ENCODE data around the gene CNDP2.

Gene CNDP2

GRCh38 chr18:74528913-74529312, 32.8 kb downstream of the CNDP2 start:
- H3K4me3 ChIP-seq (ENCODE audit: low read depth, low read length): no peak overlapping the region
- DNase-seq (ENCODE audit: low read depth): no peak
- no peak for TF ChIP-seq CTCF (conservative IDR thresholded peaks at IDR 0.05; ENCODE audit: low read depth, low read length)

- no peak for DNase-seq (ENCODE audit: low read depth)
- no peak for TF ChIP-seq CTCF (conservative IDR thresholded peaks at IDR 0.05; ENCODE audit: low read depth, low read length)
These were observed 33.2 kb downstream of the CNDP2 start for GRCh38 chr18:74529378-74529777.

GRCh38 chr18:74529811-74530583, 33.8 kb downstream of the CNDP2 start:
- no peak overlapping the region for H3K4me3 ChIP-seq (ENCODE audit: low read depth, low read length)
- no peak for TF ChIP-seq CTCF (conservative IDR thresholded peaks at IDR 0.05; ENCODE audit: low read depth, low read length)
- no peak for DNase-seq (ENCODE audit: low read depth)

More at GRCh38 chr18:74529378-74529777, 33.2 kb downstream of the CNDP2 start:
- no peak overlapping the region for H3K4me3 ChIP-seq (ENCODE audit: low read depth, low read length)

GRCh38 chr18:74530584-74530862, 34.4 kb downstream of the CNDP2 start:
- no peak for TF ChIP-seq CTCF (conservative IDR thresholded peaks at IDR 0.05; ENCODE audit: low read depth, low read length)
- DNase-seq (ENCODE audit: low read depth): no peak
- H3K4me3 ChIP-seq (ENCODE audit: low read depth, low read length): no peak overlapping the region

GRCh38 chr18:74531043-74531442, 34.9 kb downstream of the CNDP2 start:
- no peak overlapping the region for H3K4me3 ChIP-seq (ENCODE audit: low read depth, low read length)
- no peak for TF ChIP-seq CTCF (conservative IDR thresholded peaks at IDR 0.05; ENCODE audit: low read depth, low read length)
- no peak for DNase-seq (ENCODE audit: low read depth)

GRCh38 chr18:74532511-74533025, 36.4 kb downstream of the CNDP2 start:
- no peak for DNase-seq (ENCODE audit: low read depth)
- TF ChIP-seq CTCF (conservative IDR thresholded peaks at IDR 0.05; ENCODE audit: low read depth, low read length): no peak
- H3K4me3 ChIP-seq (ENCODE audit: low read depth, low read length): no peak overlapping the region

- no peak for DNase-seq (ENCODE audit: low read depth)
- no peak overlapping the region for H3K4me3 ChIP-seq (ENCODE audit: low read depth, low read length)
- no peak for TF ChIP-seq CTCF (conservative IDR thresholded peaks at IDR 0.05; ENCODE audit: low read depth, low read length)
These were observed 37.5 kb downstream of the CNDP2 start for GRCh38 chr18:74533666-74534065.

Measured in choroid plexus epithelial cell (primary cell).